GM19351 (cell line): ENCODE measurements around the gene PFN2.
"Not testable (repeated sequence)": the region's sequence is repeated elsewhere in the genome, so short reads cannot be mapped to it uniquely, and the experiment has no call there.

Experiments used
- ATAC-seq: cut with Tn5 transposase; IDR thresholded peaks from one replicate; pipeline ENCODE4 v1.9.1; 2021; ENCODE audit warnings: mild to moderate bottlenecking, moderate library complexity; ENCODE audit not compliant: unreplicated experiment

The PFN2 gene

GRCh38 chr3:149969110-149969939 lies 1.4 kb downstream of the PFN2 start:
- no peak for ATAC-seq

DNA sequence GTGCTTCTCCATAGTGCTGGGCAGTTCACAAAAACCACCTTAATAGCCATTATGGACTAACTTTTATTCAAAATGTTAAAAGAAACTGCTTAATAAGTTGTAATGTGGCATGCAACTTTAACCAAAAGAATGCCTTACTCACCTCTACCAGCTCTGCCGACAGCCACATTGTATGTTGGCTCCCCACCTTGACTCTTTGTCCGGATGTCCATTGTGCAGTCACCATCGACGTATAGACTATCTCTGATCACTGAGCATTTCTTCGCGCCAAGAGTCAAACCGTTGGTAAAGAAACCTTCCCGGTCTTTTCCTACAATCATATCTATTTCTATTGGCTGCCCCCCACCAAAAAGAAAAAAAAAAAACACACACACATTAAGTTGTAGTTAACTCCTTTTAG lies 2.5 kb downstream of the PFN2 start:
- no peak for ATAC-seq

DNA sequence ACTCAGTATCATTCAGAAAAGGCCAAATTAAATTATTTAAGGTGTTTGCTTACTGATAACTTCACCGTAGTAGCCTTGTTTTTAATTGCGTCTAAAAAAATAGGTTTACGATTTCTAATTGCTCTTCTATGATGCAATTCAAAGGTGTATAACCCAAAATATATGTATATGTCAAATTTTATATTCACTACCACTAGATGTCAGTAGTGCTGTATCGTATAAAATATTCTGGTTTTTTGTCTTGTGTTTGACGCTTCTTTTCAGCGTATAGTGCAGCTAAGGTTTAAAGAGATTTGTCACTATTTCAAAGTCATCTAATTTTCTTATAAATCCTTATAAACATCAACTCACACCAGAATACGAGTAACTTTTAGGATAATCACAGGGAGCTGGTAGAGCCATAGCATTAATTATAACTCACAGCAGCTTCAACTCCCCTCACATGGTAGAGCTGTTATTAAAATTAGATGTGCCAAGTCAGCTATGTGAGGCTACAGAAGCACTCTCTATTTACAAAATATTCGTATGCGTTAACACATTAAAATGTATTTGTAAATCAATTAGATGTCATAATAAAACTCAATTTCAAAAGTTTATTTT lies 3.5 kb downstream of the PFN2 start:
- ATAC-seq = no peak

DNA sequence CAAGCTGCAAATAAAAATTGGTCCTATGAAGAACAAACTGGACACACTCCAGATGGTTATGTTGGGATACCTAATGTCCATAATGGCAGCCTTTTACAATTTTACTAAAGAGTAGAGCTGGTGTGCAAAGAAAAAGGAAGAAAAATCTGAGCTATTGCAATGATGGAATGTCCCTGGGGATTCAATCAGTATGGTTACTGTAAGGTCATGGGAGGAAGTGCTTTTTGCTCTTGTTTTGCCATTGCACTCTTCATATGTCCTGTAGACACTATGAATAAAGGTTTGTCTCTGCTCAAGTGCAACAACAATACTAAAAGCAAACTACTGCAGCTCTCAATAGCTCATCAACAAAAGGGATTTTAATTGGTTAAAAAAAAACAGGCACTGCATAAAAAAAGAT lies 5.4 kb downstream of the PFN2 start:
- no peak for ATAC-seq

DNA sequence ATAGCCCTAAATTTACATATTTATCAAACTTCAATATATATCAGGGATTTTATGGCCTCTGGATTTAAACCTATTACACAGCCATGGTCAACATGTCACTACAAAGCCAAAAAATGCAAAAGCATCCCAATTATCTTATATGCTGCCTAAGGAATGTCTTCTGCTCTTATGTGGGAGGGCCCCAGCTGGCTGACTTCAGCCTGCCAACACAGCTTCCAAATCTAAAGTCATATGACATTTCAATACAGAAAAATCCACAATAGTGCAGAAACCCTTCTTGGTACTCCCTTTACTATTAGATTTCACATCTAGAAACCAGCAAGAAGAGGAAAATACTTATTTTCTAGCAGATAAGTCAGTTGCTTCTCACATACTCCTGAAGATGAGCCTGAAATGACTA lies 6.4 kb downstream of the PFN2 start:
- ATAC-seq = no peak

GRCh38 chr3:149963485-149963884 lies 7.2 kb downstream of the PFN2 start:
- ATAC-seq = no peak

- ATAC-seq = no peak
Observed at GRCh38 chr3:149959443-149959842, 11.3 kb downstream of the PFN2 start.

GRCh38 chr3:149958171-149958796 lies 12.4 kb downstream of the PFN2 start:
- ATAC-seq = no peak

DNA sequence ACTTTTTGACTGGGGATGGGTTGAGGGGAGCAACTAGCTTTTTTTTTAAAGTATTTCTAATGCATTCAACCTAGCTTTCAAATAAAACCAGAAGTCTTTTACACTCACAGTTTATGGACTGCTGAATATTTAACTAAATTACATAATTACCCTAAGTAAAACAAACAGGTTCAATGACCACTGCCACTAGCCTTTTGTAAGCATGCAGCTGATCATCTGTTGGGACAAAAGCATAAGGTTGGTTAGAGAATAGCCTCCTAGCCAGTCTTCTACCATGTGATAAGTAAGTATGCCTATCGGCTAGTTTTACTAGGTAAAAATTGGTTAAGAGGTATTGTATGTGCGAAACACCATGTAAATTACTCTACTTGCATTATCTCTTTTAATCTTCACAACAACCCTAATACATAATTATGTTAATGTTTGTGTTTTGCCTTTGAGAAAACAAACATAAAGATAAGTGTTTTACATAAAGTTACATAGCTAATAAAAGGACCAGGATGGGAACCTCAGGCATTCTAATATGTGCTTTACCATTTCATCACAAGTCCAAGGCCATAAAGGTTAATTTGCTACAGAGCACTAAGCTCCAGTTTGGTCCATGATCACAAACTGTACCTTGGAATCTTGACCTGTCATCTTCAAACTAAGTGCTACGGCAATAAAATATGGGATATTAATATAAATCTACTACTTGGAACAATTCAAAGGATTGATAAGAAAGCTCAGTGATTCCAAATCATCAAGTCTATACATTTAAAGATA lies 13.2 kb downstream of the PFN2 start:
- no peak for ATAC-seq

- ATAC-seq = no peak
Observed at GRCh38 chr3:149955449-149955848, 15.2 kb downstream of the PFN2 start.

DNA sequence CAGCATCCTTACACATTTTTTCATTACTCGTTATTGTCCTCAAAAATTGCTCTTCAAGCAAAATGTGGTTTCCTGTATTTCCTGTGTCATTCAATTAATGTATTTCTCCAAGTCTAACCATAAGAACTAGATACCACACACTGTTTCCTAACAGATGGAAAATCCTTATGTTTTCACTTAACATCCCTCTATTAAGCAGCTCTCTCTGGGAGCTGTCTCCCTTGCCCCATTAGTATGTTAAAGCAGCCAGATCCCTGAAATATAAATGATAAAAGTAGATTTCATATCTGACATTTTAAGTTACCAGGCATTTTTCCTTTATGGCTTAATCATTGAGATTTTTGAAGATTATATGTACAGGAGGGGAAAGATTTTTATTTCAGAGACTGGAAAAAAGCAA lies 15.9 kb downstream of the PFN2 start:
- no peak for ATAC-seq

DNA sequence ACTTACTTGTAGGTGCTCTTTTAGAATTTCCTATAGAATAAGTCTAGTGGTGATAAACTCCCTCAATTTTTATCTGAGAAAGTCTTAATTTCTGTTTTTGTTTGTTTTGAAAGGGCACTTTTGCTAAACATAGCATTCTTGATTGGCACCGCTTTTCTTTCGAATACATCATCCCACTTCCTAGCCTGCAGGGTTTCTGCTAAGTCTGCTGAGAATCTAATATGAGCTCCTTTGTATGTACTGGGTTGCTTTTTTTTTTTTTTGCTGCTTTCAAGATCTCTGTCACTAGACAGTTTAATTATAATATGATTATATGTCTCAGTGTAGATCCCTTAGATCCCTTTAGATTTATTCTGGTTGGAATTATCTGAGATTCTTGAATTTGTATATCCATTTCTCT lies 21.5 kb downstream of the PFN2 start:
- no peak for ATAC-seq

- no peak for ATAC-seq
Observed at GRCh38 chr3:149947231-149947630, 23.5 kb downstream of the PFN2 start.

DNA sequence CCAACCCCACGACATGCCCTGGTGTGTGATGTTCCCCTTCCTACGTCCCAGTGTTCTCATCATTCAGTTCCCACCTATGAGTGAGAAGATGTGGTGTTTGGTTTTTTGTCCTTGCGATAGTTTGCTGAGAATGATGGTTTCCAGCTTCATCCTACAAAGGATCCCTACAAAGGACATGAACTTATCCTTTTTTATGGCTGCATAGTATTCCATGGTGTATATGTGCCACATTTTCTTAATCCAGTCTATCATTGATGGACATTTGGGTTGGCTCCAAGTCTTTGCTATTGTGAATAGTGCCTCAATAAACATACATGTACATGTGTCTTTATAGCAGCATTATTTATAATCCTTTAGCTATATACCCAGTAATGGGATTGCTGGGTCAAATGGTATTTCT lies 26.7 kb downstream of the PFN2 start:
- ATAC-seq = not testable (repeated sequence)

GRCh38 chr3:149942409-149942808 lies 28.3 kb downstream of the PFN2 start:
- no peak for ATAC-seq

DNA sequence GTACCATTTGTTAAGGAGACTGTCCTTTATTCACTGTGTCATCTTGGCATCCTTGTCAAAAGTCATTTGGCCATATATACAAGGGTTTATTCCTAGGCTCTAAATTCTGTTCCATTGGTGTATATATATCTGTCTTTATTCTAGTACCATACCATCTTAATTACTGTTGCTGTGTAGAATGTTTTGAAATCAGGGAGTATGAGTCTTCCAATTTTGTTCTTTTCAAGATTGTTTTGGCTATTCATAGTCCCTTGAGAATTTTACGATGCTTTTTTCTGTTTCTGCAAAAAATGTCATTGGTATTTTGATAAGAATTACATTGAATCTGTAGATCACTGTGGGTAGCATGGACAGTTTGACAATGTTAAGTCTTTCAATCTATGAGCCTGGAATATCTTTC lies 28.7 kb downstream of the PFN2 start:
- no peak for ATAC-seq

- ATAC-seq = no peak
Observed at GRCh38 chr3:149941186-149941585, 29.5 kb downstream of the PFN2 start.

DNA sequence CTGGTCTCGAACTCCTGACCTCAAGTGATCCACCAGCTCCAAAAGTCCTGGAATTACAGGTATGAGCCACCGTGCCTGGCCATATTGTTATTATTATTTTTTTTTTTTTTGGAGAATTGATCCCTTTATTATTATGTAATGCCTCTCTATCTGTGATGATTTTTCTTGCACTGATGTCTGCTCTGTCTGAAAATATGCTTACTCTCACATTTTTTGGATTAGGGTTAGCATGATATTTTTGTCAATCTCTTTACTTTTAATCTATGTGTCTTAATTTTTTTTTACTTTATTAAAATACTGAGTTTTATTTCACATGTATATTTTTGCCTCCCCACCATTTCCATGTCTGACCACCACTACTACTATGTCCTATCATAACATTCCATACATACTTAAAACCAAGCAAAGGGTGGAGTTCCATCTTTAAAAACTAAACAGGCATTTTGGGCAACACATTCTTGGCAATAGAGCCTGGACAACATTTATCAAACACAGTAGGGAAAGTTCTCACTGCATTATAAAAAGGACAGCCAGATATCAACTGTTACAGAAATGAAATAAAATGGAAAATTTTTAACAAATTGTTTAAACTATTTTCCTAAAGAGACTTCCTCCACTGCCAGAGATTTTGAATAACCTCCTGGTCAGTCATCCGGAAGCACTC lies 32.2 kb downstream of the PFN2 start:
- not testable (repeated sequence) for ATAC-seq

DNA sequence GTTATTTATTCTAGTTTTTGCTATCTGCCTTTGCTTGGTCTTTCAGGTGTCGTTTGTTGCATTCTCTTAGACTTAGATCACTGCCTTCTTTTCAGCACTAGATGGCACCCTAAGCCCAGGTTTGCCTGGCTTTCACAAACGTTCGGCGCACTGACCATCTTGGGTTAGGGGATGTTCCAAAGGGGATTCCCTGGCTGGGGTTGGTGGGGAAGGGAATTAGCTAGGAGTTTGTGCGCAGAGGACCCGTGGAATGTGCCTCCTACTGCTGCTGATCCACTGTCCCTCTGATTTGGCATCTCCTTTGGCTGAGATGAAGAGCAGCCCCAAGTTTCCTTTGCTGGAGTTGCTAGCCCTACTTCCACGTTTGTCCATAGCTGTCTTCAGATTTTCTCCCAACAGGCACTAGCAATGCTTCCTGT lies 33.9 kb downstream of the PFN2 start:
- ATAC-seq = peak; percentile 88

DNA sequence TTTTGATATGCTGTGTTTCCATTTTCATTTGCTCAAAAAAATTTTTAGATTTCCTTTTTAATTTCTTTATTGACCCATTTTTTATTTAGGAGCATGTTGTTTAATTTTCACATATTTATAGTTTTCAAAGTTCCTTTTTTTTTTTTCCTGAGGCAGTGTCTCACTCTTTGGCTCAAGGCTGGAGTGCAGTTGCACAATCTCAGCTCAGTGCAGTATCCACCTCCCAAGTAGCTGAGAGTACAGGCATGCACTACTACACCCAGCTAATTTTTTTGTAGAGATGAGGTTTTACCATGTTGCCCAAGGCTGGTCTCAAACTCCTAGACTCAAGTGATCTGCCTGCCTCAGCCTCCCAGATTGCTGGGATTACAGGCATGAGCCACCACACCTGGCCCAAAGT lies 36.2 kb downstream of the PFN2 start:
- ATAC-seq = no peak

- ATAC-seq = no peak
Observed at GRCh38 chr3:149933858-149934257, 36.8 kb downstream of the PFN2 start.
